K562 (cell line): ENCODE measurements around the gene GULP1.

ENCODE experiments used
- CBX3 ChIP-seq, 2 experiments: IDR thresholded peaks; 1 replicate in 1 of 2; 2 replicates in 1 of 2; pipeline ENCODE4 v1.6.1; 2012; ENCODE audit warnings: inconsistent platforms in 2 of 2, low read length in 2 of 2, borderline replicate concordance in 1 of 2, control low read depth in 1 of 2
- GTF2E2 ChIP-seq: fragments of 200-800 bp; sonication (Bioruptor generic); IDR thresholded peaks from 2 replicates; pipeline ENCODE4 v1.6.1; 2016; ENCODE audit warnings: missing genetic modification characterization, missing compliant biosample characterization
- HDAC6 ChIP-seq: IDR thresholded peaks from 2 replicates; pipeline ENCODE4 v1.6.1; 2012; ENCODE audit warnings: low read depth, mild to moderate bottlenecking, control low read depth, inconsistent platforms, low read length, moderate library complexity
- POLR2A ChIP-seq: fragments of 450-650 bp; conservative IDR thresholded peaks from 2 replicates; pipeline ENCODE4 v1.6.1; 2016
- TCF7 ChIP-seq: sonication (generic); IDR thresholded peaks from 2 replicates; pipeline ENCODE4 v1.6.1; 2016; ENCODE audit warnings: antibody characterized with exemption, borderline replicate concordance
- TCF7L2 ChIP-seq: fragments of 150-350 bp; IDR thresholded peaks from 2 replicates; pipeline ENCODE4 v1.6.1; 2016; ENCODE audit warnings: low read depth, mild to moderate bottlenecking, low read length, moderate library complexity
- YY1 ChIP-seq, 3 experiments: IDR thresholded peaks; 2 replicates each; pipeline ENCODE4 v1.6.1; 2011; ENCODE audit warnings: low read length in 2 of 3, mild to moderate bottlenecking in 2 of 3, moderate library complexity in 2 of 3, borderline replicate concordance in 1 of 3, control low read depth in 1 of 3, low read depth in 1 of 3; ENCODE audit not compliant: insufficient read depth in 3 of 3, insufficient replicate concordance in 2 of 3, control insufficient read depth in 1 of 3, insufficient read length in 1 of 3; ENCODE audit errors: extremely low read depth in 1 of 3
- ZBTB1 ChIP-seq: sonication (generic); formaldehyde crosslinking; IDR thresholded peaks from 2 replicates; pipeline ENCODE4 v1.8.1; 2023; ENCODE audit warnings: missing genetic modification reagents, low read depth, mild to moderate bottlenecking, borderline replicate concordance
- ZC3H4 ChIP-seq: sonication (generic); formaldehyde crosslinking; IDR thresholded peaks from 2 replicates; pipeline ENCODE4 v1.9.0; 2021; ENCODE audit warnings: missing genetic modification reagents, borderline replicate concordance
- TF ChIP-seq, protein P1 (sequence below): fragments of 450-650 bp; IDR thresholded peaks from 2 replicates; pipeline ENCODE4 v1.6.1; 2016
- TF ChIP-seq, protein P2 (sequence below), 3 experiments: IDR thresholded peaks in 2 of 3; conservative IDR thresholded peaks in 1 of 3; 2 replicates each; pipeline ENCODE4 v1.5.1; 2011 to 2012; ENCODE audit warnings: low read length in 3 of 3, mild to moderate bottlenecking in 3 of 3, control low read depth in 2 of 3, improper control_type of control experiment in 1 of 3, inconsistent platforms in 1 of 3, low read depth in 1 of 3, mixed read lengths in 1 of 3, moderate library complexity in 1 of 3; ENCODE audit not compliant: insufficient read depth in 2 of 3

- no peak for TF ChIP-seq CBX3 (IDR thresholded peaks at IDR 0.05; ENCODE audit: borderline replicate concordance in 1 of 2, low read length in 2 of 2)
- TF ChIP-seq, protein P1, sequence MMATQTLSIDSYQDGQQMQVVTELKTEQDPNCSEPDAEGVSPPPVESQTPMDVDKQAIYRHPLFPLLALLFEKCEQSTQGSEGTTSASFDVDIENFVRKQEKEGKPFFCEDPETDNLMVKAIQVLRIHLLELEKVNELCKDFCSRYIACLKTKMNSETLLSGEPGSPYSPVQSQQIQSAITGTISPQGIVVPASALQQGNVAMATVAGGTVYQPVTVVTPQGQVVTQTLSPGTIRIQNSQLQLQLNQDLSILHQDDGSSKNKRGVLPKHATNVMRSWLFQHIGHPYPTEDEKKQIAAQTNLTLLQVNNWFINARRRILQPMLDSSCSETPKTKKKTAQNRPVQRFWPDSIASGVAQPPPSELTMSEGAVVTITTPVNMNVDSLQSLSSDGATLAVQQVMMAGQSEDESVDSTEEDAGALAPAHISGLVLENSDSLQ, result no peak
- TF ChIP-seq HDAC6, result no peak
- TF ChIP-seq ZC3H4 (CRISPR knock-in tag), result no peak
- TF ChIP-seq POLR2A, result no peak
- no peak for TF ChIP-seq GTF2E2
- TF ChIP-seq TCF7, result no peak
- no peak for TF ChIP-seq TCF7L2
- TF ChIP-seq, protein P2, sequence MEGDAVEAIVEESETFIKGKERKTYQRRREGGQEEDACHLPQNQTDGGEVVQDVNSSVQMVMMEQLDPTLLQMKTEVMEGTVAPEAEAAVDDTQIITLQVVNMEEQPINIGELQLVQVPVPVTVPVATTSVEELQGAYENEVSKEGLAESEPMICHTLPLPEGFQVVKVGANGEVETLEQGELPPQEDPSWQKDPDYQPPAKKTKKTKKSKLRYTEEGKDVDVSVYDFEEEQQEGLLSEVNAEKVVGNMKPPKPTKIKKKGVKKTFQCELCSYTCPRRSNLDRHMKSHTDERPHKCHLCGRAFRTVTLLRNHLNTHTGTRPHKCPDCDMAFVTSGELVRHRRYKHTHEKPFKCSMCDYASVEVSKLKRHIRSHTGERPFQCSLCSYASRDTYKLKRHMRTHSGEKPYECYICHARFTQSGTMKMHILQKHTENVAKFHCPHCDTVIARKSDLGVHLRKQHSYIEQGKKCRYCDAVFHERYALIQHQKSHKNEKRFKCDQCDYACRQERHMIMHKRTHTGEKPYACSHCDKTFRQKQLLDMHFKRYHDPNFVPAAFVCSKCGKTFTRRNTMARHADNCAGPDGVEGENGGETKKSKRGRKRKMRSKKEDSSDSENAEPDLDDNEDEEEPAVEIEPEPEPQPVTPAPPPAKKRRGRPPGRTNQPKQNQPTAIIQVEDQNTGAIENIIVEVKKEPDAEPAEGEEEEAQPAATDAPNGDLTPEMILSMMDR (IDR thresholded peaks at IDR 0.05 in 2 of 3, conservative IDR thresholded peaks at IDR 0.05 in 1 of 3; ENCODE audit: insufficient read depth in 2 of 3, low read depth in 1 of 3, low read length in 3 of 3), result no peak
- TF ChIP-seq ZBTB1 (CRISPR knock-in tag), result no peak
- no peak for TF ChIP-seq YY1 (IDR thresholded peaks at IDR 0.05; ENCODE audit: borderline replicate concordance in 1 of 3, control insufficient read depth in 1 of 3, extremely low read depth in 1 of 3, insufficient read depth in 3 of 3, insufficient read length in 1 of 3, insufficient replicate concordance in 2 of 3, low read depth in 1 of 3, low read length in 2 of 3)
Measured at GRCh38 chr2:188529710-188530109, 238.0 kb downstream of the GULP1 start.
